Stimulated activated CD4-positive, alpha-beta T cell treated with anti-CD3 and anti-CD28 coated beads, Interleukin-2, amount 100 ng/mL, for 48 hours (primary cell): ENCODE results near the gene OR2T35.

Experiments
- DNase-seq, 2 donors: peaks; one replicate each; pipeline ENCODE4 v3.0.0-alpha.2; 2020

Gene OR2T35

DNA sequence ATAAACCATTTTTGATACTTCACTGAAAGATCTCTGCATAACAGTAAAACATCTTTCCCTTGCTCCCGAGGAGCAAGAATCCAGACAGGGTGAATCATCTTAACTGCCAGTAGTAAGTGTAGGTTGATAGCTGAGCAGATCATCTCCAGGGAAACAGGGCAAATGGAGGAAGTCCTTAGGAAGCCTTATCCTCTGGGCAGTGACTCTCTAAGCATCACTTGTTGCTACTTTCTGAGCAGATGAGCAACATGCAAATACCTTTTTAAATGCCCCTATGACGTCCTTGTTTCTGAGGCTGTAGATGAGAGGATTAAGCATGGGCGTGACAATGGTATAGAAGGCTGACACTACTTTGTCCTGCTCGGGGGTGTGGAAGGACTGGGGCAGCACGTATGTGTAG is 19.1 kb downstream of the OR2T35 start:
- DNase-seq: no peak

- DNase-seq: no peak
Observed at GRCh38 chr1:248625166-248625565, 19.9 kb downstream of the OR2T35 start.

DNA sequence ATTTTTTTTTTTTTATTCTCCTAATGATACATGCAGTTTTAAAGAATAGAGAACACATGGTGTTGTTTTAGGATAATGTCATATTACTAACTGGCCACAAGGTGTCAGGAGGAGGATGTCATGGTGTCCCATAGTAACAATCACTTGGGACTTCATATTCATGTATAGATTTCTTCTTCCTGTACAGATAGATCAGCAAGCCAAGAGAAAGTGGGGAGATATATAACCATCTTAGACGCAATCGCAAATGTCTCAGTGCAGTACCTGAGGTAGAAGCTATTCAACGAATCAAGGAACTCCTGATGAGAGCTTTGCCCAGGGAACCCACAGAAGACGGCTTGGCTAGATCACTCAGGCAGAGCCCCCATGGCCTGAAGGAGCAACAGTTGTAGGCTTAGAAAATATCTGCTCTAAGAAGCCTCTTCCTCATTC is 22.5 kb downstream of the OR2T35 start:
- no peak for DNase-seq

DNA sequence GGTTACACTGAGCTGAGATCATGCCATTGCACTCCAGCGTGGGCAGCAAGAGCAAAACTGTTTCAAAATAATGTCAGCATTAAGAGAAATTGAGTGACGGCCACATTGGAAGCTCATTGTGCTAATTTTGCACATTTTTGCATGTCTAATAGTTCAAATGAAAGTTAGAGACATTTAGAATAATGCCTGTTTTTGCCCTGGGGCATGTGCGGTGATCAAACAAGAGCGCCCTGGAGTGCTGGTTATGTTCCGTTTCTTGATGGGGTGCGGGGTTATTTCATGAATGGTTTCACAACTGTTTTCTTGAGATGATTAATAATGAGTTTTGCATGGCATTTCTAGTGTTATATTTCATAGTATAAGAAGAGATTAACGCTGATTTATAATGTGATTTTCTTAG is 23.3 kb downstream of the OR2T35 start:
- no peak for DNase-seq

DNA sequence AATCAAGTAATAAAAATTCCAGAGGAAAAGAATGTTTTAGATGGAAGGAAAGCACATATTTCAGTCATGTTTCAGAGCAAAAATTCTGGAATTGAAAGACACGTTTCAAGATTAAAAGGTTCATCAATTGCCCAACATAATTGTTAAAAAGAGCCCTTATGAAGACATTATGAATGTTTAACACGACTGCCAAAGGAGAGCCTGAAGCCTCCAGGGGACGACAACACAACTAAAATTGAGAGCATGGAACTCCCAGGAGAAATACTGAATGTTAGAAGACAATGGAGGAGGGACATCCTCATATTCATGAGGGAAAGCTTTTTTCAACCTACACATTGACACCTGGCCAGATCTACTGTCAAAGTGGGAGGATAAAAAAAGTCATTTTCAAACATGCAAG is 26.2 kb downstream of the OR2T35 start:
- peak; percentile 51 to 65 for DNase-seq

DNA sequence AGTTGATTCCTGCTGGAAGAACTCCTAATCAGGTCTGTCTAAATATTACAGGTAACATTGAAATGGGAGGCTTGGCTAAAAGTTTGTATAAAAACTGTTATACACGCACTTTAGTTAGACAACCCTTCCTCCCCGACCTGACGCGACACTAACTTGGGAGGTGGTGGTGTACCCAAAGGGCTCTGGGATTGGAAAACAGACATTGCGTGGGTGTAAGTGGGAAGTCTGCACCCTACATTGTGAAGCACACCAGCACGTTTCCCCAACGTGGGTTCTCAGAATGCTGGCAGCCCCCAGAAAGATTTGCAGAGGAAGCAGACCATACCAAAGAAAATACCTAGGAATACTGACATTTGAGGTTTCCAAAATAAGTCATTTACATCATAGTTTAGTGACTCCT is 27.0 kb downstream of the OR2T35 start:
- no peak for DNase-seq

GRCh38 chr1:248613742-248614141 is 31.3 kb downstream of the OR2T35 start:
- DNase-seq: no peak

GRCh38 chr1:248611883-248612414 is 33.1 kb downstream of the OR2T35 start:
- DNase-seq: no peak

- no peak for DNase-seq
Observed at GRCh38 chr1:248610301-248610700, 34.8 kb downstream of the OR2T35 start.

DNA sequence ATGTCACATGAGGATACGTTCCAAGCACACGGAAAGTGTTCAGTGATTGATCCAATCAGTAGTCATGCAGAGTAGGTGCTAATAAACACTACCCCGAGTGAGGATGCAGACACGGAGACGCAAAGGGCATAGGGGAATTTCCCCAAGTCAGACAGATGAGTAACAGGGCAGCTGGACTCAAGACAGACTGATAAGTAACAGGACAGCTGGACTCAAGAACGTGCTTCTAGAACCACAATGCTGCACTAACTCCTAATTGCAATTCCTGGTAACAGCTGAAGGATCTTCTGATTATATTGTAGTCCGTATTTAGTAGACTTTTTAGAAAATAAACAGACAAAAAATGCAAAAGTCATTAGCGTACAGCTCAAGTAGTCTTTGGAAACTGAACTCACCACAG is 45.7 kb downstream of the OR2T35 start:
- no peak for DNase-seq

- no peak for DNase-seq
Observed at GRCh38 chr1:248597589-248597988, 47.5 kb downstream of the OR2T35 start, which contains the start of gene OR2T10. OR2T10 (minus strand) TSS chr1:248597700; CDS start chr1:248593768, 3,932 bp downstream.

DNA sequence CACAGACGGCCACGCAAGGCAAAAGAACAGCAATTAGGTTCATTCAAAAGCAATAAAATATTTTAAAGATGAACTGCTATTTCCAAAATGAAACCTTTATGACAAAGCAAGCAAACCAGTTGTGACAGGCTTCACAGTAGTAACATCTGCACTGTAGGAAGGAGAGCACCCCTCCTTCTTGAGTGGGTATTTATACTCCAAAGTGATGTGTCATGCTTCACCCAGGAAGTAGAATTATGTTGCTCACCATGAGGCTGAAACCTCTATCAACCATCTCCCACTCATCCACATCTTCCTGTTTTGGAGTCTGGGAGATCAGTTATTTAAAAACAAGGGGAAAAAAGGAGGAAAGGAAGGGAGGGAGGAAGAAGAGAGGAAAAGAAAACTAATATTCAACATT is 48.5 kb downstream of the OR2T35 start:
- DNase-seq: no peak

- no peak for DNase-seq
Observed at GRCh38 chr1:248593226-248593625, 51.9 kb downstream of the OR2T35 start.

DNA sequence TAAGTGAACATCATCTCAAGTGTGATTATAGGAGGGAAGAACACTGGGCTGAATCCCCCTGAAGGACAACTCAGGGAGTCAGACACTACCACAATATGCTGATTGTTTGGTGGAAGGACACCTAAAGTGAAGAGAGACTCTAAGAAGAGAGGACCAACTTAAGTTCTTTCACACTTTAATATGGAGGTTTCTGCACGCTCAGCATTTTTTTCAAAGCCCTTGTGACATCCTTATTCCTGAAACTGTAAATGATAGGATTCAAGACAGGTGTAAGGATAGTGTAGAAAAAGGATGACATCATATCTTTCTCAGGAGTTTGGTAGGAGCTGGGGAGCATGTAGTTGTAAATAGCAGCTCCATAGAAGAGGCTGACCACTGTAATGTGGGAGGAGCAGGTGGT is 52.4 kb downstream of the OR2T35 start:
- no peak for DNase-seq

DNA sequence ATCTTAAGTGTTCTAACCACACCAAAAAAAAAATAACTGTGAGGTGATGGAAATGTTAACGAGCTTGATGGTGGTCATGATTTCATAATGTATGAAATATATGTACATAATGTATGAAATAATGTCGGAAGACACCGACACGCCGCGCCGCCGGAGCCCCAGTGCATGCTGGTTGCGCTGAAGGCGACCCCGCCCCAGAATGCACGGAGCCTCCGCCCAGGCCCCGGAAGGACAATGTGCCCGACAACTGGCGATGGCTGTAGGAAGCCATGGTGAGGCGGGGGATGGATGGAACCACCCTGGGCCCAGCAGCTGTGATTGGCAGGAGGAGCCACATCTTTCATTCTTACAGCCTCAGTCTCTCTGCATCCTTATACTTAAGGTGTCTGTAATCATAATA is 55.0 kb downstream of the OR2T35 start:
- DNase-seq: no peak

DNA sequence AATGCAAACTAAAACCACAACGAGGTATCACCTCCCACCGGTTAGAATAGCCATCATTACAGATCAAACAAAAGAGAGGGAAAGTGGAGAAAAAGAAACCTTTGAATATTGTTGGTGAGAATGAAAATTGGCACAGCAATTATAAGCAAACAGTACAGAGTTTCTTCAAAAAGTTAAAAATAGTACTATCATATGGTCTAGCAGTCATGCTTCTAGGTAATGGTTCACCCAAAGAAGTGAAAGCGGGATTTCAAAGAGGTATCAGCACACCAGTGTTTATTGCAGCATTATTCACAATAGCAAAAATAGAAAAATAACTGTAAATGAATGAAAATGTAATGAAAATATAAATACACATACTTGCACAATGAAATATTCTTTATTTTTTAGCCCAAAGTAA is 55.7 kb downstream of the OR2T35 start:
- no peak for DNase-seq
